B cell (primary cell): ENCODE data around the gene CD1D. TPM values are rescaled to one million over a fixed set of nuclear protein-coding genes. Genes with fewer than 3 reads are reported as not detected.

Experiments
- ATAC-seq: fragments of 200-7000 bp; cut with Tn5 transposase; one replicate; pipeline ENCODE4 v1.10.0; 2021; ENCODE audit warnings: low read depth, mild to moderate bottlenecking, moderate number of reproducible peaks, moderate library complexity
- CTCF ChIA-PET: fragments of 350-600 bp; sonication (Branson Sonifier 250); formaldehyde crosslinking; loops from one replicate; lab custom pipeline; 2021; ENCODE audit warnings: antibody characterized with exemption, inconsistent platforms; lab: Charles Lee
- POLR2A ChIA-PET: fragments of 350-600 bp; sonication (Branson Sonifier 250); formaldehyde crosslinking; loops from one replicate; lab custom pipeline; 2021; ENCODE audit warnings: antibody characterized with exemption; lab: Charles Lee
- DNase-seq: peaks from one replicate; pipeline ENCODE4 v3.0.0; 2013
- H2AFZ ChIP-seq: 2 replicates; pipeline ENCODE4 v1.6.1; 2012; ENCODE audit warnings: mild to moderate bottlenecking, low read depth, low read length; ENCODE audit not compliant: insufficient read depth, poor library complexity, severe bottlenecking
- H3K27ac ChIP-seq, 2 donors: 1 replicate in 1 of 2; 2 replicates in 1 of 2; pipeline ENCODE4 v1.5.1; 2012 to 2013; ENCODE audit warnings: low read length in 2 of 2, mild to moderate bottlenecking in 2 of 2, moderate library complexity in 1 of 2
- H3K27me3 ChIP-seq, 4 experiments: fragments of 200-600 bp in 1 of 4; sonication (generic) in 1 of 4; replicated peaks in 1 of 4; 1 replicate in 2 of 4; 2 replicates in 2 of 4; pipeline versions ENCODE4 v1.6.1 to v1.7.0; 2013 to 2016; ENCODE audit warnings: low read length in 3 of 4, mild to moderate bottlenecking in 2 of 4, mixed read lengths in 1 of 4, moderate library complexity in 1 of 4; ENCODE audit not compliant: insufficient read depth in 4 of 4, control insufficient read depth in 3 of 4; ENCODE audit errors: control extremely low read depth in 1 of 4
- H3K36me3 ChIP-seq, 2 experiments: replicated peaks in 1 of 2; 1 replicate in 1 of 2; 2 replicates in 1 of 2; pipeline versions ENCODE4 v1.6.1 to v1.7.1; 2013; ENCODE audit warnings: low read length in 1 of 2; ENCODE audit not compliant: insufficient read depth in 2 of 2, control insufficient read depth in 1 of 2; ENCODE audit errors: control extremely low read depth in 1 of 2, extremely low read depth in 1 of 2
- H3K4me1 ChIP-seq, 2 donors: fragments of 200-600 bp in 1 of 2; sonication (generic) in 1 of 2; 1 replicate in 1 of 2; 2 replicates in 1 of 2; pipeline versions ENCODE4 v1.5.1 to v1.6.1; 2013 to 2017; ENCODE audit warnings: low read length in 2 of 2; ENCODE audit not compliant: control insufficient read depth in 2 of 2, insufficient read depth in 2 of 2
- H3K4me2 ChIP-seq: replicated peaks from 2 replicates; pipeline ENCODE3; 2012; ENCODE audit warnings: mild to moderate bottlenecking, low read depth, low read length; ENCODE audit not compliant: poor library complexity, severe bottlenecking
- H3K4me3 ChIP-seq, 5 experiments: fragments of 200-600 bp in 1 of 5; sonication (generic) in 1 of 5; 1 replicate in 3 of 5; 2 replicates in 2 of 5; pipeline versions ENCODE4 v1.5.1 to v1.7.0; 2011 to 2016; ENCODE audit warnings: low read length in 4 of 5, mild to moderate bottlenecking in 4 of 5, low read depth in 2 of 5, control low read depth in 1 of 5, moderate library complexity in 1 of 5; ENCODE audit not compliant: insufficient read depth in 1 of 5; ENCODE audit errors: control extremely low read depth in 1 of 5, extremely low read depth in 1 of 5
- H3K79me2 ChIP-seq: fragments of 200-600 bp; sonication (generic); one replicate; pipeline ENCODE4 v1.6.0; 2016; ENCODE audit warnings: low read length; ENCODE audit not compliant: control insufficient read depth, insufficient read depth
- H3K9ac ChIP-seq: fragments of 200-600 bp; sonication (generic); 2 replicates; pipeline ENCODE4 v1.6.1; 2017; ENCODE audit warnings: mild to moderate bottlenecking, low read length, moderate library complexity
- H3K9me3 ChIP-seq, 3 donors: one replicate each; pipeline versions ENCODE4 v1.6.1 to v1.7.1; 2013; ENCODE audit warnings: low read length in 2 of 3; ENCODE audit not compliant: control insufficient read depth in 2 of 3, insufficient read depth in 1 of 3; ENCODE audit errors: control extremely low read depth in 1 of 3
- H4K20me1 ChIP-seq: 2 replicates; pipeline ENCODE4 v1.6.0; 2012; ENCODE audit warnings: mild to moderate bottlenecking, low read length; ENCODE audit not compliant: insufficient read depth, control insufficient read depth, poor library complexity, severe bottlenecking
- H3K27ac Mint-ChIP-seq: one replicate; pipeline ENCODE4 v1.8.0; 2021; ENCODE audit warnings: mixed read lengths
- H3K27me3 Mint-ChIP-seq: one replicate; pipeline ENCODE4 v1.8.0; 2021; ENCODE audit warnings: mixed read lengths
- H3K4me1 Mint-ChIP-seq: one replicate; pipeline ENCODE4 v1.8.0; 2021; ENCODE audit warnings: mixed read lengths
- H3K4me3 Mint-ChIP-seq: one replicate; pipeline ENCODE4 v1.8.0; 2021; ENCODE audit warnings: mixed read lengths
- H3K9me3 Mint-ChIP-seq: one replicate; pipeline ENCODE4 v1.8.0; 2022; ENCODE audit warnings: mixed read lengths; ENCODE audit not compliant: insufficient read depth
- CTCF ChIP-seq: fragments of 200-600 bp; IDR thresholded peaks from one replicate; pipeline ENCODE4 v1.8.0; 2022; ENCODE audit warnings: antibody characterized with exemption, mild to moderate bottlenecking
- EZH2 ChIP-seq: IDR thresholded peaks from 2 replicates; pipeline ENCODE4 v1.6.1; 2012; ENCODE audit warnings: borderline replicate concordance, low read depth, mild to moderate bottlenecking, moderate library complexity, low read length; ENCODE audit not compliant: insufficient read depth, poor library complexity, severe bottlenecking
- WGBS: methylation state at CpG from one replicate; pipeline ENCODE4 v1.1.5; 2013; ENCODE audit warnings: missing lambda C conversion rate; ENCODE audit not compliant: insufficient coverage; 5-methylcytosine and 5-hydroxymethylcytosine counted together
- intact Hi-C: fragments of 100-400 bp; cut with micrococcal nuclease; formaldehyde crosslinking; loops from one replicate; pipeline ENCODE4 v1.10.0; 2022
- polyA plus RNA-seq: library from polyadenylated mRNA; depleted of rRNA; stranded (reverse); fragments of >200 nt; gene quantifications from 2 replicates; pipeline ENCODE4 v1.2.3, GENCODE V29; 2012
- total RNA-seq, 2 donors: library from RNA; stranded (reverse); fragments of 120-200 nt in 1 of 2; gene quantifications; 1 replicate in 1 of 2; 2 replicates in 1 of 2; pipeline versions ENCODE4 v1.2.3 to v1.2.4, GENCODE V29; 2013 to 2022

CD1D gene
- total and polyA plus RNA-seq, 2 donors (not counting 1 experiment from before 2014, with no cell fraction given), result 5.9 to 23.6 TPM

DNA sequence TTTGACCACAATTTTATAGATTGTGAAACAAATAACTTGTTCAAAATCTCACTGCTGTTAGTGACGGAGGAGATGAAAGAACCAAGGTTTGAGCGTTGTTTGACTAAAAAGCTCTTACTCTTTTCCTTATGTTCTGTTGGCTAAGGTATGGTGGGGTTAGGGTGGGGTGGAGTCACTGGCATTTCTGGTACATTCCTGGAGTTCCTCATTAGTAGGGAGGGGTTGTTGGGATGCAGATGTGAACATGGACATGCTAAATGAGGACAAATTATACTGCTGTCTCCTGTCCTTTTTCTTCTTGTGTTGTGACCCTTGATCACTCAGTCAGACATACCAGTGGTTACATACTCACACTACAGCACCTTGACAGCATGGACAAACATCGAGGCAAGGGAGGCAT lies 26.2 kb upstream of the CD1D start:
- CTCF ChIA-PET, result no interaction called here
- no peak overlapping the region for H3K27ac ChIP-seq
- peaks cover 25 to 33% of the 10 kb centered on the region in 2 donors for H3K4me1 ChIP-seq
- TF ChIP-seq EZH2 (no peak), CTCF (no peak)
- POLR2A ChIA-PET, result no interaction called here
- H3K4me2 ChIP-seq, result no peak overlapping the region
- no CpG with 5 or more reads among the region's 3 CpGs for WGBS
- H2AFZ ChIP-seq, result no peak overlapping the region
- H3K9me3 Mint-ChIP-seq, result no peaks in the 10 kb centered on the region
- no peaks in the 10 kb centered on the region for H3K79me2 ChIP-seq
- no peak overlapping the region for H3K9ac ChIP-seq
- H3K27ac Mint-ChIP-seq, result no peak overlapping the region
- H3K36me3 ChIP-seq, result no peaks in the 10 kb centered on the region
- H3K27me3 Mint-ChIP-seq, result no peaks in the 10 kb centered on the region
- H3K4me1 Mint-ChIP-seq, result peaks cover 42% of the 10 kb centered on the region
- no peak overlapping the region for H3K4me3 Mint-ChIP-seq
- no peak for ATAC-seq
- no peaks in the 10 kb centered on the region for H3K9me3 ChIP-seq
- H3K4me3 ChIP-seq, result no peak overlapping the region
- intact Hi-C loops, result no loop called here
- no peak for DNase-seq
- H4K20me1 ChIP-seq, result no peaks in the 10 kb centered on the region
- H3K27me3 ChIP-seq, result no peaks in the 10 kb centered on the region

- no peak overlapping the region for H3K27ac Mint-ChIP-seq
- no peak overlapping the region for H3K9ac ChIP-seq
- WGBS, result no CpG with 5 or more reads among the region's 1 CpG
- ChIA-PET POLR2A (no interaction called here), CTCF (interaction anchor here (0.7 to 1.1 kb wide), 2 partner anchors 38 to 617 kb away, joined by 3 to 4 read pairs; no protein-coding TSS in a partner anchor)
- no peak overlapping the region for H3K27ac ChIP-seq
- intact Hi-C loops, result no loop called here
- H3K27me3 ChIP-seq, result no peaks in the 10 kb centered on the region
- H3K9me3 ChIP-seq, result no peaks in the 10 kb centered on the region
- DNase-seq (no peak), ATAC-seq (no peak)
- H3K36me3 ChIP-seq, result no peaks in the 10 kb centered on the region
- no peaks in the 10 kb centered on the region for H3K27me3 Mint-ChIP-seq
- no peak overlapping the region for H3K4me3 Mint-ChIP-seq
- no peak overlapping the region for H2AFZ ChIP-seq
- no peaks in the 10 kb centered on the region for H4K20me1 ChIP-seq
- H3K4me1 Mint-ChIP-seq, result peaks cover 34% of the 10 kb centered on the region
- no peak overlapping the region for H3K4me2 ChIP-seq
- H3K9me3 Mint-ChIP-seq, result no peaks in the 10 kb centered on the region
- no peaks in the 10 kb centered on the region for H3K79me2 ChIP-seq
- no peak for TF ChIP-seq EZH2
- H3K4me3 ChIP-seq, result no peak overlapping the region
- peaks cover 23 to 26% of the 10 kb centered on the region in 2 donors for H3K4me1 ChIP-seq
These were observed 25.0 kb upstream of the CD1D start for GRCh38 chr1:158155673-158156072.
